ENCODE measurements around the gene ADGRG3. TPM values are rescaled to one million over a fixed set of nuclear protein-coding genes. Genes with fewer than 3 reads are reported as not detected.

ADGRG3 gene
- total and polyA plus RNA-seq, 9 of the 15 experiments (the other 6 are each of a cell fraction or from before 2014, with no cell fraction given): 0.09 to 0.52 (median 0.14) TPM; not detected in 3

- TF ChIP-seq RREB1 (CRISPR knock-in tag; IDR thresholded peaks at IDR 0.05) (no peak), ARID4B (CRISPR knock-in tag; IDR thresholded peaks at IDR 0.05) (no peak), CHD1 (IDR thresholded peaks at IDR 0.05; ENCODE audit: low read length) (peak; percentile 35), ZNF655 (CRISPR knock-in tag; IDR thresholded peaks at IDR 0.05) (no peak), ETS1 (conservative IDR thresholded peaks at IDR 0.05; ENCODE audit: control insufficient read depth, low read depth, low read length) (no peak; the same call in 1 of the 2 replicates), ZNF586 (CRISPR knock-in tag; conservative IDR thresholded peaks at IDR 0.05) (no peak), HDAC2 (IDR thresholded peaks at IDR 0.05) (no peak), ATF1 (CRISPR knock-in tag; IDR thresholded peaks at IDR 0.05) (no peak), ATF1 (tag; IDR thresholded peaks at IDR 0.05) (peak; percentile 84), NFIC (IDR thresholded peaks at IDR 0.05) (no peak), RFX1 (IDR thresholded peaks at IDR 0.05) (peak; percentile 85; the same call in 1 of the 2 replicates), FOXP1 (CRISPR knock-in tag; IDR thresholded peaks at IDR 0.05) (no peak), RB1 (IDR thresholded peaks at IDR 0.05; ENCODE audit: low read depth) (peak; percentile 50; the same call in 1 of the 2 replicates), KLF10 (CRISPR knock-in tag; IDR thresholded peaks at IDR 0.05) (no peak), ZNF146 (CRISPR knock-in tag; IDR thresholded peaks at IDR 0.05; ENCODE audit: unreplicated experiment) (no peak), MCM3 (IDR thresholded peaks at IDR 0.05) (no peak)
Observed at GRCh38 chr16:57734925-57735754, 67.0 kb downstream of the ADGRG3 start (continued).
